HFFc6 (cell line): ENCODE results near the gene HINT1. TPM values are rescaled to one million over a fixed set of nuclear protein-coding genes. Genes with fewer than 3 reads are reported as not detected.

Experiments
- DNase-seq: peaks from one replicate; pipeline ENCODE4 v3.0.0-alpha.2; 2018
- H3K27ac Mint-ChIP-seq: 2 replicates; pipeline ENCODE4 v1.8.0; 2020; ENCODE audit warnings: mild to moderate bottlenecking, mixed read lengths
- H3K27me3 Mint-ChIP-seq: 2 replicates; pipeline ENCODE4 v1.8.0; 2021; ENCODE audit warnings: mild to moderate bottlenecking, moderate library complexity, mixed read lengths; ENCODE audit not compliant: insufficient read depth
- H3K36me3 Mint-ChIP-seq: 2 replicates; pipeline ENCODE4 v1.8.0; 2021; ENCODE audit warnings: low read depth, mixed read lengths
- H3K4me1 Mint-ChIP-seq: 2 replicates; pipeline ENCODE4 v1.8.0; 2020; ENCODE audit warnings: low read depth, mixed read lengths
- H3K4me3 Mint-ChIP-seq: 2 replicates; pipeline ENCODE4 v1.8.0; 2020; ENCODE audit warnings: mild to moderate bottlenecking, moderate library complexity, mixed read lengths
- H3K9me3 Mint-ChIP-seq: 2 replicates; pipeline ENCODE4 v1.8.0; 2020; ENCODE audit warnings: mild to moderate bottlenecking, mixed read lengths
- CTCF ChIP-seq: fragments of 200-600 bp; sonication (generic); IDR thresholded peaks from 2 replicates; pipeline ENCODE4 v1.5.0; 2021; ENCODE audit warnings: antibody characterized with exemption, mild to moderate bottlenecking
- total RNA-seq, 6 experiments: library from RNA; stranded (reverse); fragmentation: NEBNext Ultra II Directional; extraction: Animal tissue kit (Norgen Biotek cat#: 25700); gene quantifications; 2 replicates in 1 of 6; 3 replicates in 5 of 6; pipeline ENCODE4 v1.2.3, GENCODE V29; 2021

The HINT1 gene
- total RNA-seq, 6 experiments from 2014 or later = 231 to 251 (median 241) TPM

- H3K27me3 Mint-ChIP-seq = peaks cover 4% of the 10 kb centered on the region
These were observed 44.6 kb upstream of the HINT1 start for GRCh38 chr5:131209506-131210150.

GRCh38 chr5:131209175-131209505 is 44.1 kb upstream of the HINT1 start:
- Mint-ChIP-seq H3K4me3 (no peak overlapping the region), H3K4me1 (no peaks in the 10 kb centered on the region), H3K36me3 (no peaks in the 10 kb centered on the region), H3K27ac (no peak overlapping the region), H3K9me3 (no peaks in the 10 kb centered on the region), H3K27me3 (peaks cover 4% of the 10 kb centered on the region)
- DNase-seq = no peak
- TF ChIP-seq CTCF = no peak

More at GRCh38 chr5:131209506-131210150, 44.6 kb upstream of the HINT1 start:
- Mint-ChIP-seq H3K9me3 (no peaks in the 10 kb centered on the region), H3K27ac (no peak overlapping the region), H3K4me3 (no peak overlapping the region), H3K36me3 (no peaks in the 10 kb centered on the region), H3K4me1 (no peaks in the 10 kb centered on the region)
- TF ChIP-seq CTCF = no peak
- DNase-seq = no peak

GRCh38 chr5:131206772-131207171 is 41.7 kb upstream of the HINT1 start:
- Mint-ChIP-seq H3K27ac (no peak overlapping the region), H3K36me3 (no peaks in the 10 kb centered on the region), H3K4me3 (no peak overlapping the region), H3K4me1 (no peaks in the 10 kb centered on the region), H3K27me3 (peaks cover 4% of the 10 kb centered on the region), H3K9me3 (no peaks in the 10 kb centered on the region)
- DNase-seq = no peak
- TF ChIP-seq CTCF = no peak

- H3K36me3 Mint-ChIP-seq = no peaks in the 10 kb centered on the region
- no peaks in the 10 kb centered on the region for H3K4me1 Mint-ChIP-seq
- no peaks in the 10 kb centered on the region for H3K9me3 Mint-ChIP-seq
- no peak overlapping the region for H3K27ac Mint-ChIP-seq
- peaks cover 4% of the 10 kb centered on the region for H3K27me3 Mint-ChIP-seq
- H3K4me3 Mint-ChIP-seq = no peak overlapping the region
- no peak for TF ChIP-seq CTCF
- DNase-seq = no peak
These were observed 41.0 kb upstream of the HINT1 start for GRCh38 chr5:131206061-131206460.

- no peaks in the 10 kb centered on the region for H3K36me3 Mint-ChIP-seq
- peaks cover 4% of the 10 kb centered on the region for H3K27me3 Mint-ChIP-seq
- H3K4me3 Mint-ChIP-seq = no peak overlapping the region
- H3K27ac Mint-ChIP-seq = no peak overlapping the region
- H3K9me3 Mint-ChIP-seq = no peaks in the 10 kb centered on the region
- DNase-seq = no peak
- no peaks in the 10 kb centered on the region for H3K4me1 Mint-ChIP-seq
- no peak for TF ChIP-seq CTCF
These were observed 39.9 kb upstream of the HINT1 start for GRCh38 chr5:131204964-131205363.

- no peak overlapping the region for H3K4me3 Mint-ChIP-seq
- H3K9me3 Mint-ChIP-seq = no peaks in the 10 kb centered on the region
- no peak for TF ChIP-seq CTCF
- no peak for DNase-seq
- no peaks in the 10 kb centered on the region for H3K36me3 Mint-ChIP-seq
- H3K27me3 Mint-ChIP-seq = no peaks in the 10 kb centered on the region; the same call in 1 of the 2 replicates
- no peak overlapping the region for H3K27ac Mint-ChIP-seq
- H3K4me1 Mint-ChIP-seq = peaks cover 15% of the 10 kb centered on the region
These were observed 35.5 kb upstream of the HINT1 start for GRCh38 chr5:131200560-131200959.
